Daoy (cell line): ENCODE measurements around the gene CDKAL1. TPM values are rescaled to one million over a fixed set of nuclear protein-coding genes. Genes with fewer than 3 reads are reported as not detected.
A peak's percentile ranks its signal among the peaks of the same experiment; 100 is the strongest.

Experiments used
- DNase-seq: peaks from one replicate; pipeline ENCODE4 v3.0.0-alpha.2; 2015; ENCODE audit warnings: low read depth
- total RNA-seq: library from RNA; depleted of rRNA; stranded (reverse); fragments of >200 nt; shearing (Covaris generic); gene quantifications from 2 replicates; pipeline ENCODE4 v1.2.3, GENCODE V29; 2014

Gene CDKAL1
- total RNA-seq, 1 experiment from 2014 or later, result 34.0 TPM

DNA sequence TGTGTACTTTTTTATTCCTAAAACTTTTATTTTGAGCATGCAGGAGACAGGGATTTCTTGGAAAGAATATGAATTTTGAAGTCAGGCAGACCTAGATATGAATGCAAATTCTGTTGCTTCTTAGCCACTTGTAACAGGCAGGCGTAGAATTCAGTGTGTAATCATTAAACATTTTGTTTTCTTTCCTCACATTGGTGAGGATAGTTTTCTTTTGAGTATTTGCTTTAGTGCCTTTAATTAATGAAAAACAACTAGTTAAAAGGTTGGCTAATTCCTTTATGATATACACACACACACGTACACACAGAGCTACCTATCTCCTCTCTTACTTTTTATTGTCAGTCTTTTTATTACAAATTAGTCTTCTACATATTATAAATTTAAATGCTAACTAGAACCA, 342.3 kb downstream of the CDKAL1 start:
- DNase-seq, result no peak

DNA sequence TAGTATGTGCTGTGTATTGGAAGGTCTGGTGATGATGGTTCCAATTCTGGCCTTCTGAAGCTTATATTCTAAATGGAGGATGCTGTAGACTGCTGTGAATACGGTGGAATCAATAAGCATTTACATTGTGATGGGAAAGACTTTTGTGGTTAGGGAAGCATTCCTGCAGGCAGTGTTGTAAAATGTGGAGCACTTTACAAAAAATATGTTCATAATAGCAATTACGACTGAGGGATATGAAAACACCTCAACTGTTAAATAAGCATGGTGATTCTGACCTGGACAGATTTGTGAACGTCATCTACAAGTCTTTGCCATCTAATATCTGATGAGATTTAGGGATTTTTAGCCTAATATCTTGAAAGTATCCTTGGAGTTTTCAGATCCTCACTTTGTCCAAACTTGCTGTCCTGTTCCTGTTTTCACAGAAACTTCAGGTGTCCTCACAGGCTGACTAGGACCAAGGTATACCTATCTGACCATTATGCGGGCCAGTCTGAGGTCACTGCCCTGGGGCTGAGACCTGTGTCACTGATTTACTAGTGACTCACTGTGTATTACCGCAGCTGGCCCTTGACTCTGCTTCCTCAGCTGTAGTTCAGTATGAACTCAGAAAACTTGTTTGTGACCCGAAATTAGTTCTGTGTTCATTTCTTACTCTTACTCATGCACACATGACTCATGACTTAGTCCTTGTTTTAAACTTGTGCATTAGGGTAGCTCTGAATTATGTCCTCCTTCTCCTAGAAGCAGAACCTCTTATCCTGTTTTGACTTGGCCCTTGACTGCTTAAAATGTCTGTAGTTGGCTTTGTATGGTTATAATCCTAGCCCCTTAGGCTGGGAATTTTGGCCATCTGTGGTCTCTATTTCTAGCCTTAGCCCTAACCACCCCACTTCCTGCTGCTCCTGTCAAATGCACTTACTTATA, 343.0 kb downstream of the CDKAL1 start:
- peak; percentile 89 for DNase-seq

DNA sequence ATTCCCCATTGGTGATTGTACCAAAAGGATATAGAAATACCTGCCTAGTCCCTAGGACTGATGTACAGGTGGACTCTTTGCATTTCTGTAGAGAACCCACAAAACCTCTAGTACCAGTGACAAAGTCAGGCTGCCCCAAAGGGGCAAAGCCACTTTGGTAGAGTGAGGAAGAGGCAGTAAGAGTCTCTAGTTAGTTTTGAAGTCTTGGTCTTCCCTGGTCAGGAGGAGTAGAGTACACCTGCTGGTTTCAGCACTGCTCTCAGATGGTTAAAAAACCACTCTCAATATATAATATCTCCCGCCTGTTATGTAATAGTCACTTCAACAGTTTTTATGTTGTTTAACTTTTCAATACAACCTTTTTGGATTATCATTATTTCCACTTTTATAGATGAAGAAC, 344.9 kb downstream of the CDKAL1 start:
- DNase-seq, result no peak

DNA sequence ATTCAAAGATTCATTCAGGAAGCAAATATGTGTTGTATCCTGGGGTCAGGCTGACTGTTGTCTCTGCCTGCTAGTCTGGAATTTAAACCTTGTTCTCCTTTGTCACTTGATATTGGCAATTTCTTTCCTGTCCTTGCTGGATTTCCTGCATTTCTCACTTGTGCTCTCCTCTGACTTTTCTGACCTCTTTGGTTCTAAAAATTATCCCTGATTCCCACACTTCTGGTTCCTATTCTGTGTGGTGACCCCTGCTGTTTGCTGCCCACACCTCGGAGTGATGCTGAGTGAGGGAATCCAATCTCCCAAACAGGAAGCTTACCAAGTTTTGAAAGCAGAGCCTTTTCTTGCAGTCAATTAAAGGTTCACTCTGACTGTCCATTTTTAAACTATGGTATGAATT, 345.3 kb downstream of the CDKAL1 start:
- peak; percentile 36 for DNase-seq

DNA sequence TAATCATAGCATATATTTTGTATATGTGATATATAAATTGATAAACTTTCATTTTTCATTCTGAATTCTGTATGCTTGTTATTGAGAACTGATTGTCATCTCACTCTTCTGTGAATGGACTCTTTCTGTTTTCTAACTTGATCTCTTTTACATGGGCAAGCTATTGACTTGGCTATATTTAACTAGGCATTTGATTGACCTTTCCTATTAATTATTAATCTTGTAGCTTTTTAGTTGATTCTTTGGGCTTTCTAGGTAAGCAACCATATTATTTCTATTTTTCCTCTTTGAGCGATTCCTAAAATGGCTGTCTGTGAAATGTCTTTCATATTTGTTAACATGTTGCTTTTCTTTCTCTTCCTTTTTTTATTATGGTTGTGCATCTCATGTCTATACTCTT, 347.1 kb downstream of the CDKAL1 start:
- no peak for DNase-seq

DNA sequence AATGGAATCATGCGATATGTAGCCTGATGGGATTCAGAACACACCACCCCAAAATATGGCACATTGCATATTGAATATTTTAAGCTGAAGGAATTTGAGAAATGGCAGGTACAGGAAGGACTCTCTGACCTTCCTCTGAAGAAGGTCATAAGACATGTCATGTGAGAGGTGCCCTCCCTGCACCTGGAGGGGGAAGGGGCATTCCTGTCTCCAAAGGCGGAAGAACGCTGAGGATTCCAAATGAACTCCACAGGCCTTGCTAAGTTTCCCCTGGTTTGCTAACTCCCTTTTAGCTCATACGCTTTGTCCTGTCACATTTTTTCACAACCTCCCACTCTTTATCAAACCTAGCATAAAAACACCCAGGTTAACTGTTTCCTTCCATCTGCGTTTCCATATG, 347.8 kb downstream of the CDKAL1 start:
- DNase-seq, result no peak

DNA sequence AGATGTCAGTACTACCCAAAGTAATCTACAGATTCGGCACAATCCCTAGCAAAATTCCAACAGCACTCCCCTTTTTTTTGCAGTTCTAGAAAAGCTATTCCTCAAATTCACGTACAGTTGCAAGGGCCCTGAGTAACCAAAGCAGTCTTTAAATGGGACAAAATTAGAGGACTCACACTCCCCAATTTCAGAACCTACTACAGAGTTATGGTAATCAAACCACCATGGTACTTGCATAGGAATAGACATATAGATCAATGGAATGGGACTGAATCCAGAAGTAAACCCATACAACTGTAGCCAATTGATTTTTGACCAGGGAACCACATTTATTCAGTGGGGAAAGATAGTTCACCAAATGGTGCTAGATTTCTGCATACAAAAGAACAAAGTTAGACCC, 350.8 kb downstream of the CDKAL1 start:
- no peak for DNase-seq

DNA sequence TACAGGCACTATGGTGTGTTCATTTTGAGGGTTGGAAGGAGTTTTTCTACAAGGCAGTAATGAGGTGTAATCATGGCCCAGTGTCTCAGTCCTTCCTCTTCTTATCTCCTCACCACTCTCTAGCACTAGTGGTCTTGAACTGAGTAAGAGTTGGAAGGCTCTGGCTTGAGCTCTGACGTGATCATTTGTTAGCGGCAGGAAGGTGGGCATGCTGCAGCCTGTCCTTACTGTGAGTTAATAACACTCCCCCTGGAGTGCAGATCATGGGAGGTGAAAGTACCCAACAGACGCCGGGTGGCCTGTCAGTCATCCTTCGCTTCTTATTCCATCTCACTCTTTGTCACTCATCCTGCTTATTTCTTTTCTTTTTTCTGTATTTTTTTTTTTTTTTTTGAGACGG, 356.9 kb downstream of the CDKAL1 start:
- no peak for DNase-seq

DNA sequence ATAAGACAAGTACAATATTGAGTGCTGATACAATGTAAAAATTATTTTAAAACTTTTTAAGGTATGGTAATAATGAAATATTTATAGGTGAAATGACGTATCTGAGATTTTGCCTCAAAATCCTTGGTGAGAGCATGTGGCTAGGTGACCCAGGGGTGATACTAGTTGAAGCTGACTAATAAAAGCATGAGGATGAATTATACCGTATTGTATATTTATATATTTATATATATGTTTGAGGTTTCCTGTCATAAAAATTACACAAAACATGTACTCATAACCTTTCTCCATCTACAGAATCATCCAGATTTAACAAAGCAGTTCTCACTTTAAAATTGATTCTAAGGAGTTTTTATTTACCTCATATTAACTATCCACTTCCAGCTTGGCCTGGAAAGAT, 358.1 kb downstream of the CDKAL1 start:
- DNase-seq, result no peak

DNA sequence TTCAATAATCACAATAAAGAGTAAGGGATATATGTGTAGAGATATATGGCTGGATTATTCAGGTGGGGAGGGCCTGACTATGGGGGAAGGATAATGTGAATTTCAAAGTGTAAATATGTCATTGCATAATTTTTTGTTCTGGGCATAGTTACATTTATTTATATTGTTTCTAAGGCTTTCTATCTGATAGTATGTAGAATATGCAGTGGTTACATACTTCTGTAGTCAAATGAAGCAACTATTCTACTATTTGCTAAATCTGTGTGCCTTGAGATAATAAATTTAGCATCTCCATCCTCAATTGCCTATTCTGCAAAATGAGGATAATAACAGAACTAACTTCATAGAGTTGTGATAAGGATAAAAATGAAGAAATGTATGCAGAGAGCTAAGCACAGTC, 359.2 kb downstream of the CDKAL1 start:
- DNase-seq, result no peak

DNA sequence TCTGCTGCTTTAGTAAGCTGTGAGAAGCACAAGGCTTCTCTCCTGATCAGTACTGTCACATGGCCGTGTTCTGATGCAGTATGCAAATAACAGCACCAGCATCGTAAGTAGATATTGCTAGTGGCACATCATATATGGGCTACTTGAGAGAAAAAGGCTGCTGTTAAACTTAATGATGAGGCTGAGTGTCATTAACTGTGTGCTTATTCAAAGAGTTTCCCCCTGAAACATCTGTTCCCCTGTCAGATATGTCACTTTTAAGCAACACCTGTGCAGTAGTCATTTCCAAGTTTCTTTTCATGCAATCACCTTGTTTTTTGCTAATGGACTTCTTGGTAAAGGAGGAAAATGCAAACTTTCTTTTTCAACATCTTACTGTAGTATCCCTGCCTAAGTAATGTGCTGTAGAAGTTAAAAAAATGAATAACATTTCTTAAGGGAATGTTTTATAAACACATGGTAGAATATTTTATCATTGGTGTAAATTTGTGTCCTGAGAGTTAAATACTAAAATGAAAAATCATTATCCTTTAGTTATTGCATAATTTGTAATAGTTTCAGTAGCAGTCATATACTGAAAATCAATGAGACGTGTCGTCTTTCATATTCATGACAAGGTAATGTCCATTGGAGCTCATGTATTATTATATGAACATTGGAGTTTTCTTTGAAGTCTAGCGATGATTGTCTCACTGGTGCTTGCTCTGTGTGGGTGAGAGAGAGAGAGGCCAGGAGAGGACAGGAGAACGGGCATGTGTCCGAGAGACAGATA, 366.3 kb downstream of the CDKAL1 start:
- no peak for DNase-seq

DNA sequence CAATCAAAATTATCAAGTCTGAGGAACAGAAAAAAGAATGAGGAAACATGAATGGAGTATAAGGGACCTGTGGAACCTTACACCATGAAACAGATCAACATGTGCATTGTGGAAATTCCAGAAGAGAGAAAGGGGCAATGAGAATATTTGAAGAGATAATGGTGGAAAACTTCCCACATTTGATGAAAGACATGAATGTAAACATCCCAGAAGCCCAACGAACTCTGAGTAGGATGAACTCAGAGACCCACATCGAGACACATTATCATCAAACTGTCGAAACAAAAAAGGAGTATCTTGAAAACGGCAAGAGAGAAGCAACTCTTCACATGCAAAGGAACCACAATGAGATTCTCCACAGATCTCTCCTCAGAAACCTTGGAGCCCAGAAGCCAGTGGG, 371.1 kb downstream of the CDKAL1 start:
- DNase-seq, result no peak

DNA sequence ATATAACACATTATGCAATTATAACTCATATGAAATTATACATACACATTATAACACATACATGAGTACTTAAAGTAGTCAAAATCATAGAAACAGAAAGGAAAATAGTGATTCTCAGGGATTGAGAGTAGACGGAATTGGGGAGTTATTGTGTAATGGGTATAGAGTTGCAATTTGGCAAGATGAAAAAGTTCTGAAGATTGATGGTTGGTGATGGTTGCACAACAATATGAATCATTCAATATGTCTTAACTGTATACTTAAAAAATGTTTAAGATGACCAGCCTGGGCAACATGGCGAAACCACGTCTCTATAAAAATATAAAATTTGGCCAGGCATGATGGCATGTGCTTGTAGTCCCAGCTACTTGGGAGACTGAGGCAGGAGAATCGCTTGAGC, 372.7 kb downstream of the CDKAL1 start:
- no peak for DNase-seq

DNA sequence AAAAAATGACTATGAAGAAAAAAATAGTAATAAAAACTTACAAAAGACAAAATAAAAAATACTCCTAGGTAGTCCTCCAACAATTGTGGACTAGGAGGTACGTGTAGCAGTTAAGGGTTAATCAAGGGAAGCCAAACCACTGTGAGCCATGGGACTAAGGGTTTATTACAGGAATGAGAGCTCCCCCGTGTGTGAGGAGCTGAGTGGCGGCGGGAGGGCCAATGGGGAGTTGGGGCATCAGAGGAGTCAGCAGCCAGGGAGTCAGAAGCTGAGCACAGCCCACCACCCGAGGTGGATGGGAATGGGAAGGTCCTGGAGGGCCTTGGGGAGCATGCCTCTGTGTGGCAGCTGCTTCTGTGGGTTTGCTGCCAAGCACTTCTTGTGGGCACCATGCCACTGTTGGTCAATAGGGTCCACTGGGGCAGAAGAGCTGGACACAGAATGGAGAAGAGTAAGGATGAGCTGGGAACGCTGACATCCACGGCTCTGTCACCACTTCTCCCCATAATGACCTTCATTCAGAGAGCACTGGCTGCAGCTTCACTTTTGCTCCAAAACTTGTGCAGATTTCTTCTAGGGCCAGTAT, 373.3 kb downstream of the CDKAL1 start:
- peak; percentile 6 for DNase-seq

DNA sequence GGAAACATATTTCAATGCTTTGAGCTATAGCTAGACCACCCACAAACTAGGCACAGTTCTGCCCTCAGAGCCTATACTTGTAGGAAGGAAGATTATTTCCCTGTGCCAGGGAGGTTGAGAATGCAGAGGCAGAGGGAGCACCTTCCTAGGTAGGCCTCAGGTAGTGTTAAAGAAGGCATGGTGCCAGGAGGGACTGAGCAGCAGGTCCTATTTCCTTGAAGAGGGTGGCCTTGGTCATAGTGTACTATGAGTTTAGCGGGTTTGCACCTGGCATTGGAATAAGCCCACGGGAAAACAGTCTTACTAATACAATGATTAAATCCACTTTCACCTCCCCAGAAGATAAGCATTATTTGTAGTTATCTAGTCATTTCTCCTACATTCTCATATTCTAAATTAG, 375.4 kb downstream of the CDKAL1 start:
- no peak for DNase-seq

DNA sequence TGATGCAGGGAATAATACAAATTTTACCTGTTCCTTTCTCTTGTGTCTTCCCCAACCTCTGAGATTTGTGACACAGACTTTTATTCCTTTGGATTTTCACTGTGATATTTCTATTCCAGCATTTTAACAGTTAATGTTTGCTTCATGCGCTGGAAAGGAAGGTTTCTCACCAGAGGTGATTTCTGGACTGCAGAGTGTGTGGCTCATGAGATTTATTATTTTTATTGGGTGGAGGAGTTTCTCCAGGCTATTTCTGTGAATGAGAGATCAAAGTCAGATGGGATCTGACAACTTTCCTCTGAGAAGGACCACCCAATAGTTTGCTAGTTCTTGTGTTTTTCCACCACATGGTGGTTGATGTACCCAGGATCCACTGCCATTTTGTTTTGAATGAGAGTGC, 377.5 kb downstream of the CDKAL1 start:
- no peak for DNase-seq

DNA sequence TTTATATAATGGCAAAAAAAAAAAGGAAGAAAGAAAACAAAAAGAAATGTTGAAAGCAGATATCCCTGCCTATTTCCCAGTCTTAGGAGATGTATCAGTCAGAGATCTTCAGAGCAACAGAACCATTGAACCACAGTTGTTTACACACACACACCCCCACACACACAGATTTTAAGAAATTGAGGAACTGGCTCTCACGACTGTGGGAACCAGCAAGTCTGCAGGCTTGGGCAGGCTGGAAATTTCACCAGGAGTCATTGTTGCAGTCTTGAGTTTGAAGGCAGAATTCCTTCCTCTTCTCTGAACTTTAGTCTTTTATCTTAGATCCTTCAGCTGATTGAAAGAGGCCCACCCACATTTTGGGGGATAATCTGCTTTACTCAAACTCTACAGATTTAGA, 380.9 kb downstream of the CDKAL1 start:
- DNase-seq, result no peak

DNA sequence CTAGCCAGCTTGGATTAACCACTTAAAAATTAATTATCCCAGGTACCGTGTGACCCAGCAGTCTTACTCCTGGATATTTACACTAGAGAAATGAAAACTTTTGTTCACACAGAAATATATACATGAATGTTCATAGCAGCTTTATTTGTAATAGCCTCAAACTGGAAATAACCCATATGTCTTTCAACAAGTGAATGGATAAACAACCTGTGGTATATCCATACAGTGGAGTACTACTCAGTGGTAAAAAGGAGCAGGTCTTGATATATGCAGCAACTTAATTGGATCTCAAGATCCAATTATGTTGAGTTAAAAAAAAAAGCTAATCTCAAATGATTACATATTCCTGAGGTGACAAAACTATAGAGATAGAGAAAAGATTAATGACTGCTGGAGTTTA, 381.4 kb downstream of the CDKAL1 start:
- DNase-seq, result no peak

DNA sequence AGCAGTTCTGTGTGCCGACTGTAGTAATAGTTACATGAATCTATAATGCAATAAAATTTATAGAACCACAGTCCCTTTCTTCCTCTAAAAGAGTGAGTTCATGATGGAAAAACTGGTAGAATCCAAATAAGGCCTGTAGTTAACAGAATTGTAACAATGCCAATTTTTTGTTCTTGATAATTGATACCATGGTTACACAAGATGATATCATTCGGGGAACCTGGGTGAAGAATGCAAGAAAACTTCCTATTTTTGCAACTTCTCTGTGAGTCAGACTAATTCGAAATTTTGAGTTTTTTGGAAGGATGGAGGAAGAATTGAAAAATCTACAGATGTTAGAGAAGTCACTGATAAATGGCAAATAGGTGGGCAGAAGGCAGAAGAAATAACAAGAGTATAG, 381.8 kb downstream of the CDKAL1 start:
- no peak for DNase-seq

DNA sequence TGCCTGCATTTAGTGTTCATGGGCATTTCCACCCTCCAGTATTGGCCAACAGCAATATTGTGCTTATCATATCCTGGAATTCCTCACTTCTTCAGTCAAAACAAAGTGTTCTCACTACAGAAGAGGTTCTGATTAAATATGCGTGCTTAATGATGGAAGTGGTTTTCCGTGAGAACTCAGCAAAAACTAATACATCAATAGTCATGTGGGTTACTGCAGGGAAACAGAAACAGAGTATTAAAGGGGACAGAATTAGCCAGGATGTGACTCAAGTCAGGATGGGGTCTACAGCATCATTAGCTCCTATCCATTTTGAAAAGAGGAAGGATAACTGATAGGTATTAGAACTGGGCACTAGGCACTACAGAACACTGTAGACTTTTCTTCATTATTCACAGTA, 384.6 kb downstream of the CDKAL1 start:
- DNase-seq, result no peak

DNA sequence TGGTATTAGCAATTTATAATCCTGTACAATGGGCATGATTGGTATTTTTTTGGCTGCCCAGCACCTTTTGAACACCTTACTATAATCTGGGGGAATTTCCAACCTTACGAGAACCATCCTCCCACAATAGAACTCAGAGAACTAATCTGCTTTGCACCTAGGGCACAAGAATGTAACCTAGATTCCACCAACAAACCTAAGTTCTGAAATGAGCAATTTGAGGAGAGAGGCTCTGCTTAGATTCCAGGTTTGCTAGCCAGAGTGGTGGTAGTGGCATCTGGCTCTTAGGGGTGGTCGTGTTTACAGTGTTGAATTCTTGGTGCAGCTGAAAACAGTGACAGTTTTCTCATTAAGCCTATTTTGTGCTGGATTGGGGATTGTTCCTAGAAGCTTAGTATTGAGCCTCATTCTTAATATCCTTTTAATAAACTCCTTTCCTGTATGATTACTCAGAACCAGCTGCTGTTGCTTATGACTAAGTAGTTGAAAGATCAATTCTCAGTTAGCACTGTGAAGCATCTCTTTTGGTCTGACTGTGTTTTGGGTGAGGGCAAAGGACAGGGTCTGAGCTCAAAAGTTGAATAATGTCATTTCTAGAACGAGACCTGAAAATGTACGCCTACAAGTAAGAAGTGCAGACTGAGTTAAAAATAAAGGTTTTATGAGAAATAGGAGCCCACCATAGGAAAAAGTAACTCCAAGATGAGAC, 385.6 kb downstream of the CDKAL1 start:
- DNase-seq, result no peak

DNA sequence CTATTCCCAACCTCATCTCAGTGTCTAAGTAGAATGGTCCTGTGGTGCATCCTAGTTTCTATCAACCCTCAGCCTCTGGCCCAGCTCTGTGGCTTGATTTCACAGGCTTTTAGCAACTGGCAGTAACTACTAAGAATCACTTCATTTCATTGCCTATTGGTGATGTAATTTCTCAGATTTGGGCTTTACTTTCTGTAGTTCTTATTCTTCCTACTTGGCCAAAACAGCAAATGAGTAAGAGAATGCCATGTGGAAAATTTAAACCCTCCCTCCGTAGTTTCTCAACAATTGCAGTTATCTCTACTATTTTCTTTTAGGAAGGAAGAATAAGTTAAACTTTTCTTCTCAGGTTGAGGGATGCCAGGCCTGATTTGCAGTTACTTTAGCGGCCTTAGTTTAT, 387.3 kb downstream of the CDKAL1 start:
- DNase-seq, result no peak
